WI38 (cell line): ENCODE measurements around the gene CDC42BPA.
A peak's percentile ranks its signal among the peaks of the same experiment; 100 is the strongest.
"Not testable (repeated sequence)": the region's sequence is repeated elsewhere in the genome, so short reads cannot be mapped to it uniquely, and the experiment has no call there.

Source experiments
- H3K4me3 ChIP-seq: 2 replicates; pipeline ENCODE4 v1.5.1; 2011; ENCODE audit warnings: low read depth, mild to moderate bottlenecking, control low read depth, low read length
- TF ChIP-seq, protein P1 (sequence below): IDR thresholded peaks from 2 replicates; pipeline ENCODE4 v1.5.1; 2012; ENCODE audit warnings: low read depth, mild to moderate bottlenecking, control low read depth, low read length

Gene CDC42BPA

DNA sequence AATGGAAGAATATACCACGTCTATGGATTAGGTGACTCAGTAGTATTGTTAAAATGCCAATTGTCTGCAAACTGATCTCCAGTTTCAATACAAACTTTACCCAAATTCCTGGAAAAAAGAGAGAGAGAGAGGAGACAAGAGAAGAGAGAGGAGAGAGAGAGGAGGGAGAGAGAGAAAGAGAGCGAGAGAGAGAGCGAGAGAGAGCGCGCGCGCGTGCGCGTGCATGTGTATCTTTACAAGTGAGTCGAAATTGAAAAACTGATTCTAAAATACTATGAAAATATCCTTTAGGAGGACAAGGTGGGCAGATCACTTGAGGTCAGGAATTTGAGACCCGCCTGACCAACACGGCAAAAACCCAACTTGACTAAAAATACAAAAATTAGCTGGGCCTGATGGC, 65.2 kb downstream of the CDC42BPA start:
- H3K4me3 ChIP-seq = no peak overlapping the region
- TF ChIP-seq, protein P1, sequence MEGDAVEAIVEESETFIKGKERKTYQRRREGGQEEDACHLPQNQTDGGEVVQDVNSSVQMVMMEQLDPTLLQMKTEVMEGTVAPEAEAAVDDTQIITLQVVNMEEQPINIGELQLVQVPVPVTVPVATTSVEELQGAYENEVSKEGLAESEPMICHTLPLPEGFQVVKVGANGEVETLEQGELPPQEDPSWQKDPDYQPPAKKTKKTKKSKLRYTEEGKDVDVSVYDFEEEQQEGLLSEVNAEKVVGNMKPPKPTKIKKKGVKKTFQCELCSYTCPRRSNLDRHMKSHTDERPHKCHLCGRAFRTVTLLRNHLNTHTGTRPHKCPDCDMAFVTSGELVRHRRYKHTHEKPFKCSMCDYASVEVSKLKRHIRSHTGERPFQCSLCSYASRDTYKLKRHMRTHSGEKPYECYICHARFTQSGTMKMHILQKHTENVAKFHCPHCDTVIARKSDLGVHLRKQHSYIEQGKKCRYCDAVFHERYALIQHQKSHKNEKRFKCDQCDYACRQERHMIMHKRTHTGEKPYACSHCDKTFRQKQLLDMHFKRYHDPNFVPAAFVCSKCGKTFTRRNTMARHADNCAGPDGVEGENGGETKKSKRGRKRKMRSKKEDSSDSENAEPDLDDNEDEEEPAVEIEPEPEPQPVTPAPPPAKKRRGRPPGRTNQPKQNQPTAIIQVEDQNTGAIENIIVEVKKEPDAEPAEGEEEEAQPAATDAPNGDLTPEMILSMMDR = no peak

DNA sequence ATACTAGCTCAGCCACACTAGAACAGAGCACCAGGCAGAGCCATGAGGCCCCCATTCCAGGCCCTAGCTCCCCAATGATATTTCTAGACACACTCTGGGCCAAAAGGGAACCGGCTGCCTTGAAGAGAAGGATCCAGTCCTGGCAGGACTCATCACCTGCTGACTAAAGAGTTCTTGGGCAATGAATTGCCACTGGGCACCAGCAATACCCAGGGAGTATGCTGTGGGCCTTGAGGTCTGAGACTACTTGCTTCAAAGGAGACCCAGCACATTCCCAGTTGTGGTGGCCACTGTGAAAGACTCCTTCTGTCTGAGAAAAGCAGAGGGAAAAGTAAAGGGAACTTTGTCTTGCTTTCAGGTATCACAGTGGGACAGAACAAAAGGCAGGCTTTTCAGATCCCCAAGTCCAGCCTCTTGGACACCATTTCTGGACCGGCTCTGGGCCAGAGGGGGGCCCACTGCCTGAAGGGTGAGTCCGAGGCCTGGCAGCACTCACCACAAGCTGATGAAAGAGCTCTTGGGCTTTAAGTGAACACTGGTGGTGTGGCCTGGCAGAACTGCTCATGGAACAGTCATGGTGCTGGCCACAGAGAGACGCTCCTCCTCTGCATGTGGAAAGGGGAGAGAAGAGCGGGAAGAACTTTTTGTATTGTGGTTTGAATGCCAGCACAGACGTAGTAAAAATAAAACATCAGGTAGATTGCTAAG, 72.5 kb downstream of the CDC42BPA start:
- TF ChIP-seq, protein P1 = no peak

DNA sequence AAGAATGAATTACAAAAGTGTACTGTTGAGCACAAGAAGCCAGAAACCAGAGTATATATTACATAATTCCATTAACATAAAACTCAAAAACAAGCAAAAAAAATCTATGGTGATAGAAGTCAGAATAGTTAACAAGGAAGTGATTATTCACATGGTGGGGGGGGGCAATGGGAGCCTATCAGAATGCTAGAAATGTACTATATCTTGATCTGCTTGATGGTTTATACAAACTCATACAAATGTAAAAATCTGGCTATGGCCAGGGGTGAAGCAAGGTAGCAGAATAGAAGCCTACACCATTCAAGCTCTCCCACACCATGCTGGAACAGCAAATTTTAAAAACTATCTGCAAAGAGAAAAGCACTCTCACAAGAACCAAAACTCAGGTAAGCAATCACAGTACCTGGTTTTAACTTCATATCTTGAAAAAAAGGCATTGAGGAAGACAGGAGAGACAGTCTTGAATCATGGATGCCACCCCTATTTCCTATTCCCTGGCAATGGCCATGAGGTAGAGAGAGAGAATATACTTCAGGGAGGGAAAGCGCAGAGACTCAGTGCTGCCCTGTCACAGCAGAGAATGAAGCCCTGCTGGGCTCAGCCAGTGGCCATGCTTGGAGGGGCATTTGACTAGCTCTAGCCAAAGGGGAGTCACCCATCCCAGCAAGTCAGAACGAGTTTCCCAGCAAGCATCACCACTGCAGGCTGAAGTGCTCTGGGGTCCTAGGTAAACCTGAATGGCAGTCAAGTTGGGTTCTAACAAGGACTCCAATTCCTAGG, 73.8 kb downstream of the CDC42BPA start:
- TF ChIP-seq, protein P1 = no peak
- H3K4me3 ChIP-seq = no peak overlapping the region

More for the DNA sequence above, 72.5 kb downstream of the CDC42BPA start:
- no peak overlapping the region for H3K4me3 ChIP-seq

DNA sequence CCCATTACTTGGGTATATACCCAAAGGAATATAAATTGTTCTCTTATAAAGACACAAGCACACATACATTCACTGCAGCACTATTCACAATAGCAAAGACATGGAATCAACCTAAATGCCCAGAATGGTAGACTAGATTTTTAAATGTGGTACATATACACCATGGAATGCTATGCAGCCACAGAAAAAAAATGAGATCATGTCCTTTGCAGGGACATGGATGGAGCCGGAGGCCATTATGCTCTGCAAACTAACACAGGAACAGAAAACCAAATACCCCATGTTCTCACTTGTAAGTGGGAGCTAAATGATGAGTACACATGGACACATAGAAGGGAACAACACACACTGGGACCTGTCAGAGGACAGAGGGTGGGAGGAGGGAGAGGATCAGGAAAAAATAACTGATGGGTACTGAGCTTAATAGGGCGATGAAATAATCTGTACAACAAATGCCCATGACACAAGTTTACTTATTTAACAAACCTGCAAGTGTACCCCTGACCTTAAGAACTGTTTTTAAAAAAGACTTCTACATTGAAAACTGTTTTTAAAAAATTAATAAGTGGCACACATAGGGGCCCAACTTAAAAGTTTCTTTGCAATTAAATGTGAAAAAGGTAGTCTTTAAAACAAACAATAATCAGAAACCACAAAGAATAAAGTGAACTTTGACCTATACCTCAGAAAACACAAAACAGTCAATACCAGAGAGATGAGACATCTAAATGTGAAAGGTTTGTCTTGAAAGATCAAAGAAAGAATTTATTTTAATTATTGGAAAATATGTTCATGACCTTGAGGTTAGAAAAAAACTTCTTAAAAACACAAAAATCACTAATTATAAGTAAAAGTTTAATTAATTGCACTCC, 75.2 kb downstream of the CDC42BPA start:
- TF ChIP-seq, protein P1 = no peak
- H3K4me3 ChIP-seq = no peak overlapping the region

DNA sequence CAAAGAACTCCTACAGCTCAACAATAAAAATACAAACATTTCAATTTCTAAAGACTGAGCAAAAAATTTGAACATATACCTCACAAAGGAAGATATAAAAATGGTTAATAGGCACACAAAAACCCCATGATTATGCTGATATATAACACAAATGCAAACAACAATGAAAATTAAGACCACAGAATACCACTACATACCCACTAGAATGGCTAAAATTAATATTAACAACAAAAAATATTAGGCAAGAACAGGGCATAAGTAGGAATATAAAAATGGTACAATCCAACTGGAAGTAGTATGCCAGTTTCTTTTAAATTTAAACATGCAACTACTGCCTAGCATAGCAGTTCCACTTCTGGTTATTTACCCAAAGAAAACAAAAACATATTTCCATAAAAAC, 77.3 kb downstream of the CDC42BPA start:
- TF ChIP-seq, protein P1 = no peak
- no peak overlapping the region for H3K4me3 ChIP-seq

DNA sequence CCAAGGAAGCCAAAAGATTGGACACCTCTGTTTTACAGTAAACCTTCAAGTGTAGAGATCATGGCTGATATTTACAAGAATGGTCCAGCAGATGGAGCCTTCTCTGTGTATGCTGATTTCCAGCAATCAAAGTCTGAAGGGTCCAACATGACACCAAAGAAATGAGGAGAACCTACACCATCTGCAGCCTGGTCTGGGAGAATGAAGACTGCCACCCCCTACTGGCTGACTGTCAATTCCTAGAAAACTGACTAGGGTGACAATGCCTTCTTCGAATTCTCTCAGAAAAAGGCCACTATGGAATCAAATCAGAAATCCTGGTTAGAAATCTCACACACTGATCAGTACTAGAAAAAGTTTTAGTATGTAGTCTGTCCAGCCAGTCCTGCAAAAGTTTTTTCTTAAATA, 83.3 kb downstream of the CDC42BPA start:
- TF ChIP-seq, protein P1 = peak; percentile 41
- no peak overlapping the region for H3K4me3 ChIP-seq

DNA sequence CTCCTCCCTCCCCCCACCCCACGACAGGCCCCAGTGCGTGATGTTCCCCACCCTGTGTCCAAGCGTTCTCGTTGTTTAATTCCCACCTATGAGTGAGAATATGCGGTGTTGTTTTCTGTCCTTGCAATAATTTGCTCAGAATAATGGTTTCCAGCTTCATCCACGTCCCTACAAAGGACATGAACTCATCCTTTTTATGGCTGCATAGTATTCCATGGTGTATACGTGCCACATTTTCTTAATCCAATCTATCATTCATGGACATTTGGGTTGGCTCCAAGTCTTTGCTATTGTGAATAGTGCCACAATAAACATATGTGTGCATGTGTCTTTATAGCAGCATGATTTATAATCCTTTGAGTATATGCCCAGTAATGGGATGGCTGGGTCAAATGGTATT, 87.2 kb downstream of the CDC42BPA start:
- not testable (repeated sequence) for H3K4me3 ChIP-seq
